ENCODE data around the gene PCDHGA3.

- TF ChIP-seq EZH2 (IDR thresholded peaks at IDR 0.05; ENCODE audit: insufficient read depth, poor library complexity, severe bottlenecking) (no peak), EZH2phosphoT487 (IDR thresholded peaks at IDR 0.05; ENCODE audit: insufficient read depth, low read depth) (no peak)
These were observed 17.1 kb downstream of the PCDHGA3 start for GRCh38 chr5:141360685-141361084.

All from GM23248 (cell line).